Measurements from ENCODE around the gene PRSS56.
"Not testable (repeated sequence)": the region's sequence is repeated elsewhere in the genome, so short reads cannot be mapped to it uniquely, and the experiment has no call there.

Gene PRSS56

GRCh38 chr2:232526372-232526941 lies 6.3 kb downstream of the PRSS56 start:
- no peak for FAIRE-seq

- FAIRE-seq = no peak
Observed at GRCh38 chr2:232527905-232528470, 7.8 kb downstream of the PRSS56 start.

DNA sequence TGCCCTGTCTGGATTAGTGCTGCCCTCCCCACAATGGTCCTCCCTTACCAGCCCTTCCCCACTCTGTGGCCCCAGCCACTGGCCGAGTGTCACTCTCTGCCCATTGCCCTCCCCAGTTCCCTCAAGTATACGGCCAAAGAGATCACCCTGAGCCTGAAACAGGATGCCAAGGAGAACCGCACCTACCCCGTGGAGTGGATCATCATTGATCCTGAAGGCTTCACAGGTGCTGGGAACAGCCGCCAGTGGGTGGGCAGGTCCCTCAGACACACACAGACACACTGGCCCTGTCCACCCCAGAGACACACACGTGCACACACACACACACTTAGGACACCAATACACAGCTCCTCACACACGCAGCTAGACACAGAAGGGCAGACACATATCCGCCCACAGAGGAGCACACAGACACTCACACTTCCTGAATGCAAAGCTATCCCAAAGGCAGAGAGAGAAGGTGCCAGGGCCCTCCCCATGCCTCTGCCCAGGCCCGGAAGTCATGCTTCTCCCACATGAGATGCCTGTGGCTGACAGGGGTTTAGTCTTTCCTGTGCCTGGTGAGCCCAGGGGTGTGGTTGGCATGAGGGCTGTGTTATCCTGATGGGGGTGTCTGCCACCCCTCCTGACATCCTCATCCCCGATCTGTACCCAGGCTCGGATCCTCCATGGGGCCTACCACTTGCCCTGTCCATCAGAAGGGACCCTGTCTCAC lies 8.7 kb downstream of the PRSS56 start:
- FAIRE-seq = no peak

DNA sequence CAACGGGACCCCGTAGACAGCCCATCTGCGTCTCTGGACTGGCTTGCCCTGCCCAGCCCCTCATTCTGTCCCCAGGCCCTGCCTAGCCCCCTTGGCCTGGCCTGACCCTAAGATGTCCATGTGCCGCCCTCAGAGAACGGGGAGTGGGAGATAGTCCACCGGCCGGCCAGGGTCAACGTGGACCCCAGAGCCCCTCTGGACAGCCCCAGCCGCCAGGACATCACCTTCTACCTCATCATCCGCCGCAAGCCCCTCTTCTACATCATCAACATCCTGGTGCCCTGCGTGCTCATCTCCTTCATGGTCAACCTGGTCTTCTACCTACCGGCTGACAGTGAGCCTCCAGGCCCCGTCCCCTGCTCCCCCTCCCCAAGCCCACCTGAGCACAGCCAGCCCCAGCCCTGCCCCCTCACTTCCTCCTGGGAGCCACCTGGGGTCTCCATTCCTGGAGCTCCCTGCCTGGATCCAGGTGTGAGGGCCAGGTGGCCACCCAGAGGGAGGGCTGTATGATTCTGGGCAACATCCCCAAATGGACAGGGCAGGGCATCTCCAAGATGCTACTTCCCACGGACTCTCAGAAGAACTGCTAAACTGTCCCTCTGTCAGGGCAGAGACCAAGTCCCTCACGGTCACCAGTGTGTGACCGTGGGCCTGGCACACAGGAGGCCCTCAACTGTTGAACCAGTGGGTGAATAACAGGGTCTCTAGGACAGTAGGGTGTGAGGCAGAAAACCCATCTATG lies 9.8 kb downstream of the PRSS56 start:
- FAIRE-seq = no peak

GRCh38 chr2:232530626-232531260 lies 10.6 kb downstream of the PRSS56 start:
- no peak for FAIRE-seq

- no peak for FAIRE-seq
Observed at GRCh38 chr2:232532419-232532818, 12.2 kb downstream of the PRSS56 start.

GRCh38 chr2:232532821-232533220 lies 12.6 kb downstream of the PRSS56 start:
- not testable (repeated sequence) for FAIRE-seq

DNA sequence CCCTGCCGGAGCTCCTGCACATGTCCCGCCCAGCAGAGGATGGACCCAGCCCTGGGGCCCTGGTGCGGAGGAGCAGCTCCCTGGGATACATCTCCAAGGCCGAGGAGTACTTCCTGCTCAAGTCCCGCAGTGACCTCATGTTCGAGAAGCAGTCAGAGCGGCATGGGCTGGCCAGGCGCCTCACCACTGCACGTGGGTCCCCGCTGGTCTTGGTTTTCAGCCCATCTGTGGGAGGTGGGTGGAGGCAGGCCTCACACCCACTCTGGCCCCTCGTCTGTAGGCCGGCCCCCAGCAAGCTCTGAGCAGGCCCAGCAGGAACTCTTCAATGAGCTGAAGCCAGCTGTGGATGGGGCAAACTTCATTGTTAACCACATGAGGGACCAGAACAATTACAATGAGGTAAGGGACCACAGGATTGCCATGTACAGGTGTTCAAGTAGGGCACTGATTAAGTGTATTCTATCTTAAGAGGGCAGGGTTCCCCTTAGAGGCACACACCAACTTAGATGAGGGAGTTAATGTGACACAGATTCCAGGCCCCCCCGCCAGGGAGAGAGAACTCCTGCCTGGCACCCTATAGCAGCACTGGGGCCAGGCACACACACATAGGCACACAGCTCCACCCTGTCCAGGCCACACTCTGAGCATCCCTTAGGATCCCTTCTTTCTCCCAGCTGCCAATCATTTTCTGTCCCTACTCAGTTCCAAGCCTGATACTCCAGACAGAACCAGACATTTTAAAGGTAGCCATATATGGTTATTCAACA lies 13.9 kb downstream of the PRSS56 start:
- no peak for FAIRE-seq

DNA sequence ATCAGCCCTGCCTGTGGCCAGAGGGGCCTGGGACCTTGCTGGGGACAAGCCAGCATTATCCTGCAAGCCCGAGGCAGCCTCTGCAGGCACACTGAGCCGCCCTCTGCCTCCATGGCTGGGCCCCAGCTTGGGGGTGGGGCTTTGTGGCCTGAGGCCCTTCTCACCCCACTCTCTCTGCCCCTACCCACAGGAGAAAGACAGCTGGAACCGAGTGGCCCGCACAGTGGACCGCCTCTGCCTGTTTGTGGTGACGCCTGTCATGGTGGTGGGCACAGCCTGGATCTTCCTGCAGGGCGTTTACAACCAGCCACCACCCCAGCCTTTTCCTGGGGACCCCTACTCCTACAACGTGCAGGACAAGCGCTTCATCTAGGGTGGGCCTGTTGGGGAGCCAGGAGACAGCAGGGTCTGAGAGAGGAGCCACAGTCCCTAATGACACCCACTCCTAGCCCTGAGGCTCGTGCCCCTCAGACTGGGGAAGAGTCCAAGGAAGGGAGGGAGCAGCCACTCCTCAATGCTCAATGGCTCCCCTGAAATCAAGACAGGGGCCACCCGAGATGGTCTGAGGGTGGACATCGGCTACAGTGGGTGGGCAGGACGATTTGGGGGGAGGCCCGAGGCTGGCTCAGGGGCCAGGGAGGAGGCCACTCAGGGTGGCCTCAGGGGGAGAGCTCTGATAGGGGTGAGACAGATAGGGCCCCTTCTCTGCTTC lies 14.9 kb downstream of the PRSS56 start:
- FAIRE-seq = no peak

GRCh38 chr2:232535761-232536530 lies 15.8 kb downstream of the PRSS56 start:
- no peak for FAIRE-seq

GRCh38 chr2:232537079-232537478 lies 16.9 kb downstream of the PRSS56 start:
- FAIRE-seq = no peak

- FAIRE-seq = no peak
Observed at GRCh38 chr2:232537499-232537898, 17.3 kb downstream of the PRSS56 start.

DNA sequence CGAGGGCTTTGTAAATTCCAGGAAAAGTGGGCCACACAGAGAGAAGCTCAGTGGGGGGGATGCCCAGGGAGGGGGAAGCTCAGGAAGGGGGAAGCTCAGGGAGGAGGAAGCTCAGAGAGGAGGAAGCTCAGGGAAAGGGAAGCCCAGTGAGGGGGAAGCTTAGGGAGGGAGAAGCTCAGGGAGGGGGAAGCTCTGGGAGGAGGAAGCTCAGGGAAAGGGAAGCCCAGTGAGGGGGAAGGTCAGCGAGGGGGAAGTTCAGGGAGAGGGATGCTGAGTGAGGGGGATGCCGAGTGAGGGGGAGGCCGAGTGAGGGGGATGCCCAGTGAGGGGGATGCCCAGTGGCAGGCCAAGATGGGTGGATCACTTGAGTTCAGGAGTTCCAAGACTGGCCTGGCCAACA lies 18.5 kb downstream of the PRSS56 start:
- no peak for FAIRE-seq

- FAIRE-seq = no peak
Observed at GRCh38 chr2:232539298-232540231, 19.4 kb downstream of the PRSS56 start, which contains the start of gene CHRNG. CHRNG (plus strand) TSS chr2:232539692; CDS start chr2:232539748, 56 bp downstream.

- FAIRE-seq = no peak
Observed at GRCh38 chr2:232540441-232541041, 20.4 kb downstream of the PRSS56 start.

DNA sequence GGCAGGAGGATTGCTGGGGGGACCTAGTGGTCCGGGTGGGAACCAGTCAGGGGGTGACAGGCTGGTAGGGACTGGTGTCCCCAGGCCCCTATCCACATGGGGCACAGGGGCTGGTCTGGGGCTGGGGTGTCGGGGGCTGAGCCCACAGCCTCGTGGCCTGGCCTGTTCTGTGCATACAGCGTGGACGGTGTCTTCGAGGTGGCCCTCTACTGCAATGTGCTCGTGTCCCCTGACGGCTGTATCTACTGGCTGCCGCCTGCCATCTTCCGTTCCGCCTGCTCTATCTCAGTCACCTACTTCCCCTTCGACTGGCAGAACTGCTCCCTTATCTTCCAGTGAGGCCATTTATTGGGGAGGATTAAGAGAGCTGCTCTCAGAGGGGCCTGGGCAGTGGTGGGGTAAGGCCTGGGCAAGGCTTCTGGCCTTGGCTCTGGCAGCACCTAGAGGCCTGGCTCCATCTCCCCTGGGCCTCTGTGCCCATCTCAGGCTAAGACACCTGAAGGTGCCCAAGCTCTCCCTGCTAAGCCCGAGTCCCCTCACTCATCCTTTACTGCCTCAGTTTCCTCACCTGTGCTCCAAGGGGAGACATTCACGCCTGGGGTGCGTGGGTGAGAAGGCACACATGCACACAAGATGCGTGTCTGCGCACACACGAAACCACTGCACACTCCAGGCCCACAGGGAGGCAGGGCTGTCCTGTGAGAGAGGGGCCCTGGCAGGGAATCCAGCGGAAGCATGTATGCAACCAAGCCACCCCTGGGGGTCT lies 21.2 kb downstream of the PRSS56 start:
- FAIRE-seq = no peak

- no peak for FAIRE-seq
Observed at GRCh38 chr2:232541961-232542714, 21.9 kb downstream of the PRSS56 start.

Measured in G401.6 (cell line).